ENCODE results near the gene TTC23L. TPM values are rescaled to one million over a fixed set of nuclear protein-coding genes. Genes with fewer than 3 reads are reported as not detected.

The TTC23L gene
- total RNA-seq, 1 experiment from 2014 or later, result 0.41 TPM

GRCh38 chr5:34791761-34792244, 47.2 kb upstream of the TTC23L start:
- CTCF ChIA-PET, result no interaction called here

GRCh38 chr5:34802834-34803563, 36.0 kb upstream of the TTC23L start:
- POLR2A ChIA-PET (ENCODE audit: low non-redundant PET), result no interaction called here
- Histone ChIP-seq H3K4me1 (ENCODE audit: insufficient read depth, low read length, poor library complexity, severe bottlenecking) (no peaks in the 10 kb centered on the region), H3K27me3 (replicated peaks; ENCODE audit: insufficient read depth, low read depth, low read length, poor library complexity) (no peaks in the 10 kb centered on the region), H3K4me3 (ENCODE audit: low read depth, low read length, poor library complexity, severe bottlenecking) (no peak overlapping the region), H3K9me3 (ENCODE audit: low read depth, low read length, poor library complexity, severe bottlenecking) (no peaks in the 10 kb centered on the region), H3K36me3 (ENCODE audit: insufficient read depth, low read length, poor library complexity, severe bottlenecking) (no peaks in the 10 kb centered on the region), H3K27ac (ENCODE audit: low read depth, low read length, poor library complexity, severe bottlenecking) (no peak overlapping the region)
- TF ChIP-seq EZH2 (IDR thresholded peaks at IDR 0.05; ENCODE audit: borderline replicate concordance, low read depth, low read length, poor library complexity, severe bottlenecking), result no peak
- TF ChIP-seq CTCF (conservative IDR thresholded peaks at IDR 0.05; ENCODE audit: low read depth, low read length), result no peak
- no peak for DNase-seq (ENCODE audit: low spot score)
- intact Hi-C loops (cut with micrococcal nuclease; ENCODE audit: unreplicated experiment), result no loop called here
- no TSS peak for BruUV-seq (replicated peaks)
- CTCF ChIA-PET, result no interaction called here

More at GRCh38 chr5:34791761-34792244, 47.2 kb upstream of the TTC23L start:
- H3K4me3 ChIP-seq (ENCODE audit: low read depth, low read length, poor library complexity, severe bottlenecking), result no peak overlapping the region
- peaks cover 7% of the 10 kb centered on the region for H3K9me3 ChIP-seq (ENCODE audit: low read depth, low read length, poor library complexity, severe bottlenecking)
- H3K27ac ChIP-seq (ENCODE audit: low read depth, low read length, poor library complexity, severe bottlenecking), result no peak overlapping the region
- POLR2A ChIA-PET (ENCODE audit: low non-redundant PET), result no interaction called here
- H3K27me3 ChIP-seq (replicated peaks; ENCODE audit: insufficient read depth, low read depth, low read length, poor library complexity), result no peaks in the 10 kb centered on the region
- TF ChIP-seq EZH2 (IDR thresholded peaks at IDR 0.05; ENCODE audit: borderline replicate concordance, low read depth, low read length, poor library complexity, severe bottlenecking) (no peak), CTCF (conservative IDR thresholded peaks at IDR 0.05; ENCODE audit: low read depth, low read length) (no peak)
- no TSS peak for BruUV-seq (replicated peaks)
- no peak for DNase-seq (ENCODE audit: low spot score)
- intact Hi-C loops (cut with micrococcal nuclease; ENCODE audit: unreplicated experiment), result no loop called here
- H3K4me1 ChIP-seq (ENCODE audit: insufficient read depth, low read length, poor library complexity, severe bottlenecking), result no peaks in the 10 kb centered on the region
- no peaks in the 10 kb centered on the region for H3K36me3 ChIP-seq (ENCODE audit: insufficient read depth, low read length, poor library complexity, severe bottlenecking)

GRCh38 chr5:34803974-34804732, 34.8 kb upstream of the TTC23L start:
- DNase-seq (ENCODE audit: low spot score), result peak; percentile 4
- ChIA-PET CTCF (no interaction called here), POLR2A (ENCODE audit: low non-redundant PET) (no interaction called here)
- no peak overlapping the region for H3K27ac ChIP-seq (ENCODE audit: low read depth, low read length, poor library complexity, severe bottlenecking)
- no peaks in the 10 kb centered on the region for H3K36me3 ChIP-seq (ENCODE audit: insufficient read depth, low read length, poor library complexity, severe bottlenecking)
- intact Hi-C loops (cut with micrococcal nuclease; ENCODE audit: unreplicated experiment), result no loop called here
- H3K27me3 ChIP-seq (replicated peaks; ENCODE audit: insufficient read depth, low read depth, low read length, poor library complexity), result no peaks in the 10 kb centered on the region
- no peaks in the 10 kb centered on the region for H3K4me1 ChIP-seq (ENCODE audit: insufficient read depth, low read length, poor library complexity, severe bottlenecking)
- BruUV-seq (replicated peaks), result no TSS peak
- H3K4me3 ChIP-seq (ENCODE audit: low read depth, low read length, poor library complexity, severe bottlenecking), result no peak overlapping the region
- H3K9me3 ChIP-seq (ENCODE audit: low read depth, low read length, poor library complexity, severe bottlenecking), result no peaks in the 10 kb centered on the region
- no peak for TF ChIP-seq CTCF (conservative IDR thresholded peaks at IDR 0.05; ENCODE audit: low read depth, low read length)
- no peak for TF ChIP-seq EZH2 (IDR thresholded peaks at IDR 0.05; ENCODE audit: borderline replicate concordance, low read depth, low read length, poor library complexity, severe bottlenecking)
